Nephron (organoid): ENCODE results near the gene ATP5MG.
"Not testable (repeated sequence)": the region's sequence is repeated elsewhere in the genome, so short reads cannot be mapped to it uniquely, and the experiment has no call there.

Experiments used
- H3K27ac Mint-ChIP-seq, 3 experiments: 2 replicates each; pipeline ENCODE4 v1.8.0; 2020; ENCODE audit warnings: mixed read lengths in 3 of 3, mild to moderate bottlenecking in 2 of 3, moderate library complexity in 1 of 3
- H3K27me3 Mint-ChIP-seq: 2 replicates; pipeline ENCODE4 v1.8.0; 2021; ENCODE audit warnings: low read depth, mild to moderate bottlenecking, moderate library complexity, mixed read lengths
- H3K36me3 Mint-ChIP-seq: 2 replicates; pipeline ENCODE4 v1.8.0; 2020; ENCODE audit warnings: low read depth, mixed read lengths
- H3K4me1 Mint-ChIP-seq: 2 replicates; pipeline ENCODE4 v1.8.0; 2020; ENCODE audit warnings: mixed read lengths
- H3K4me3 Mint-ChIP-seq, 3 experiments: 2 replicates each; pipeline ENCODE4 v1.8.0; 2020; ENCODE audit warnings: mild to moderate bottlenecking in 3 of 3, mixed read lengths in 3 of 3, moderate library complexity in 2 of 3
- H3K9me3 Mint-ChIP-seq: 2 replicates; pipeline ENCODE4 v1.8.0; 2020; ENCODE audit warnings: mixed read lengths
- CTCF ChIP-seq, 3 experiments: fragments of 200-600 bp; sonication (generic); IDR thresholded peaks; one replicate each; pipeline ENCODE4 v1.5.0; 2021; ENCODE audit warnings: antibody characterized with exemption in 3 of 3; ENCODE audit not compliant: unreplicated experiment in 3 of 3

The ATP5MG gene

GRCh38 chr11:118398791-118399559, 2.4 kb upstream of the ATP5MG start:
- peak overlapping the region; percentile 24 to 99 (median 97) for H3K4me3 Mint-ChIP-seq
- peak overlapping the region; percentile 8 to 100 (median 65) for H3K27ac Mint-ChIP-seq
- no peaks in the 10 kb centered on the region for H3K9me3 Mint-ChIP-seq
- peaks cover 24% of the 10 kb centered on the region for H3K4me1 Mint-ChIP-seq
- peaks cover 24% of the 10 kb centered on the region for H3K36me3 Mint-ChIP-seq
- no peak for TF ChIP-seq CTCF (IDR thresholded peaks at IDR 0.05; ENCODE audit: unreplicated experiment in 3 of 3)
- no peaks in the 10 kb centered on the region for H3K27me3 Mint-ChIP-seq

- no peaks in the 10 kb centered on the region for H3K9me3 Mint-ChIP-seq
- H3K4me1 Mint-ChIP-seq = peaks cover 35% of the 10 kb centered on the region
- peak overlapping the region; percentile 99 to 100 (median 100) for H3K27ac Mint-ChIP-seq
- H3K4me3 Mint-ChIP-seq = peak overlapping the region; percentile 97 to 99 (median 98)
- no peak for TF ChIP-seq CTCF (IDR thresholded peaks at IDR 0.05; ENCODE audit: unreplicated experiment in 3 of 3)
- no peaks in the 10 kb centered on the region for H3K27me3 Mint-ChIP-seq
- H3K36me3 Mint-ChIP-seq = peaks cover 17% of the 10 kb centered on the region
These were observed 629 bp downstream of the ATP5MG start for GRCh38 chr11:118401880-118402590.

- not testable (repeated sequence) for H3K9me3 Mint-ChIP-seq, H3K27me3 Mint-ChIP-seq
- peaks cover 35% of the 10 kb centered on the region for H3K4me1 Mint-ChIP-seq
- H3K27ac Mint-ChIP-seq = peak overlapping the region; percentile 86 to 100 (median 99)
- peaks cover 20% of the 10 kb centered on the region for H3K36me3 Mint-ChIP-seq
- peak overlapping the region; percentile 97 to 99 (median 98) for H3K4me3 Mint-ChIP-seq
These were observed 1.2 kb downstream of the ATP5MG start for GRCh38 chr11:118402594-118402993.

GRCh38 chr11:118406599-118407166, 5.3 kb downstream of the ATP5MG start:
- Mint-ChIP-seq H3K4me3 (no peak overlapping the region), H3K27ac (peak overlapping the region in 1 of 3 experiments; percentile 28), H3K9me3 (no peaks in the 10 kb centered on the region), H3K36me3 (peaks cover 29% of the 10 kb centered on the region), H3K27me3 (no peaks in the 10 kb centered on the region), H3K4me1 (peaks cover 24% of the 10 kb centered on the region)
- no peak for TF ChIP-seq CTCF (IDR thresholded peaks at IDR 0.05; ENCODE audit: unreplicated experiment in 3 of 3)

GRCh38 chr11:118410055-118410745, 8.8 kb downstream of the ATP5MG start:
- no peaks in the 10 kb centered on the region for H3K9me3 Mint-ChIP-seq
- H3K4me1 Mint-ChIP-seq = no peaks in the 10 kb centered on the region
- H3K27me3 Mint-ChIP-seq = no peaks in the 10 kb centered on the region
- no peak for TF ChIP-seq CTCF (IDR thresholded peaks at IDR 0.05; ENCODE audit: unreplicated experiment in 3 of 3)
- peaks cover 29% of the 10 kb centered on the region for H3K36me3 Mint-ChIP-seq
- H3K27ac Mint-ChIP-seq = no peak overlapping the region
- H3K4me3 Mint-ChIP-seq = no peak overlapping the region

- H3K36me3 Mint-ChIP-seq = peaks cover 25% of the 10 kb centered on the region
- no peak overlapping the region for H3K27ac Mint-ChIP-seq
- H3K27me3 Mint-ChIP-seq = no peaks in the 10 kb centered on the region
- no peak for TF ChIP-seq CTCF (IDR thresholded peaks at IDR 0.05; ENCODE audit: unreplicated experiment in 3 of 3)
- H3K4me1 Mint-ChIP-seq = no peaks in the 10 kb centered on the region
- H3K9me3 Mint-ChIP-seq = no peaks in the 10 kb centered on the region
- no peak overlapping the region for H3K4me3 Mint-ChIP-seq
These were observed 10.1 kb downstream of the ATP5MG start for GRCh38 chr11:118411530-118411929.
